Activated B cell treated with CpG ODN at 0.5 μM for 24 hours (primary cell): Measurements from ENCODE around the gene APOL6. TPM values are rescaled to one million over a fixed set of nuclear protein-coding genes. Genes with fewer than 3 reads are reported as not detected.

ENCODE experiments used
- ATAC-seq: fragments of 200-7000 bp; cut with Tn5 transposase; one replicate; pipeline ENCODE4 v1.10.0; 2021; ENCODE audit warnings: low read depth, mild to moderate bottlenecking, moderate library complexity
- CTCF ChIA-PET: fragments of 350-600 bp; sonication (Branson Sonifier 250); formaldehyde crosslinking; loops from one replicate; lab custom pipeline; 2021; ENCODE audit warnings: antibody characterized with exemption; lab: Charles Lee
- POLR2A ChIA-PET: fragments of 350-600 bp; sonication (Branson Sonifier 250); formaldehyde crosslinking; loops from one replicate; lab custom pipeline; 2021; ENCODE audit warnings: antibody characterized with exemption; lab: Charles Lee
- DNase-seq: peaks from one replicate; pipeline ENCODE4 v3.0.0; 2022
- H3K27ac Mint-ChIP-seq: one replicate; pipeline ENCODE4 v1.8.0; 2020; ENCODE audit warnings: mixed read lengths
- H3K27me3 Mint-ChIP-seq: one replicate; pipeline ENCODE4 v1.8.0; 2021; ENCODE audit warnings: mixed read lengths
- H3K36me3 Mint-ChIP-seq: one replicate; pipeline ENCODE4 v1.8.0; 2021; ENCODE audit warnings: low read depth, mixed read lengths
- H3K4me1 Mint-ChIP-seq: one replicate; pipeline ENCODE4 v1.8.0; 2021; ENCODE audit warnings: mixed read lengths
- H3K4me3 Mint-ChIP-seq: one replicate; pipeline ENCODE4 v1.8.0; 2020; ENCODE audit warnings: mild to moderate bottlenecking, mixed read lengths
- H3K9me3 Mint-ChIP-seq: one replicate; pipeline ENCODE4 v1.8.0; 2020; ENCODE audit warnings: mixed read lengths
- intact Hi-C: fragments of 100-400 bp; cut with micrococcal nuclease; formaldehyde crosslinking; loops from one replicate; pipeline ENCODE4 v1.15.1; 2024
- total RNA-seq: library from RNA; stranded (reverse); gene quantifications from 2 replicates; pipeline ENCODE4 v1.2.3, GENCODE V29; 2022
- TF ChIP-seq, protein P1 (sequence below): fragments of 200-600 bp; IDR thresholded peaks from one replicate; pipeline ENCODE4 v1.8.0; 2022; ENCODE audit warnings: antibody characterized with exemption, mild to moderate bottlenecking

Gene APOL6
- total RNA-seq, 1 donor from 2014 or later, result 7.7 TPM

- ChIA-PET POLR2A (no interaction called here), CTCF (no interaction called here)
- H3K4me1 Mint-ChIP-seq, result peaks cover 15% of the 10 kb centered on the region
- intact Hi-C loops, result no loop called here
- no peak for ATAC-seq
- H3K36me3 Mint-ChIP-seq, result no peaks in the 10 kb centered on the region
- H3K9me3 Mint-ChIP-seq, result no peaks in the 10 kb centered on the region
- H3K27me3 Mint-ChIP-seq, result peaks cover 29% of the 10 kb centered on the region
- H3K4me3 Mint-ChIP-seq, result no peak overlapping the region
- TF ChIP-seq, protein P1, sequence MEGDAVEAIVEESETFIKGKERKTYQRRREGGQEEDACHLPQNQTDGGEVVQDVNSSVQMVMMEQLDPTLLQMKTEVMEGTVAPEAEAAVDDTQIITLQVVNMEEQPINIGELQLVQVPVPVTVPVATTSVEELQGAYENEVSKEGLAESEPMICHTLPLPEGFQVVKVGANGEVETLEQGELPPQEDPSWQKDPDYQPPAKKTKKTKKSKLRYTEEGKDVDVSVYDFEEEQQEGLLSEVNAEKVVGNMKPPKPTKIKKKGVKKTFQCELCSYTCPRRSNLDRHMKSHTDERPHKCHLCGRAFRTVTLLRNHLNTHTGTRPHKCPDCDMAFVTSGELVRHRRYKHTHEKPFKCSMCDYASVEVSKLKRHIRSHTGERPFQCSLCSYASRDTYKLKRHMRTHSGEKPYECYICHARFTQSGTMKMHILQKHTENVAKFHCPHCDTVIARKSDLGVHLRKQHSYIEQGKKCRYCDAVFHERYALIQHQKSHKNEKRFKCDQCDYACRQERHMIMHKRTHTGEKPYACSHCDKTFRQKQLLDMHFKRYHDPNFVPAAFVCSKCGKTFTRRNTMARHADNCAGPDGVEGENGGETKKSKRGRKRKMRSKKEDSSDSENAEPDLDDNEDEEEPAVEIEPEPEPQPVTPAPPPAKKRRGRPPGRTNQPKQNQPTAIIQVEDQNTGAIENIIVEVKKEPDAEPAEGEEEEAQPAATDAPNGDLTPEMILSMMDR, result no peak
- no peak for DNase-seq
- H3K27ac Mint-ChIP-seq, result no peak overlapping the region
Observed at GRCh38 chr22:35608088-35608487, 40.2 kb upstream of the APOL6 start.

- peaks cover 15% of the 10 kb centered on the region for H3K4me1 Mint-ChIP-seq
- ChIA-PET CTCF (no interaction called here), POLR2A (no interaction called here)
- no peaks in the 10 kb centered on the region for H3K36me3 Mint-ChIP-seq
- DNase-seq, result no peak
- no peak overlapping the region for H3K4me3 Mint-ChIP-seq
- peaks cover 29% of the 10 kb centered on the region for H3K27me3 Mint-ChIP-seq
- no peak overlapping the region for H3K27ac Mint-ChIP-seq
- TF ChIP-seq, protein P1, result no peak
- intact Hi-C loops, result no loop called here
- ATAC-seq, result no peak
- no peaks in the 10 kb centered on the region for H3K9me3 Mint-ChIP-seq
Observed at GRCh38 chr22:35609261-35609660, 39.0 kb upstream of the APOL6 start.

DNA sequence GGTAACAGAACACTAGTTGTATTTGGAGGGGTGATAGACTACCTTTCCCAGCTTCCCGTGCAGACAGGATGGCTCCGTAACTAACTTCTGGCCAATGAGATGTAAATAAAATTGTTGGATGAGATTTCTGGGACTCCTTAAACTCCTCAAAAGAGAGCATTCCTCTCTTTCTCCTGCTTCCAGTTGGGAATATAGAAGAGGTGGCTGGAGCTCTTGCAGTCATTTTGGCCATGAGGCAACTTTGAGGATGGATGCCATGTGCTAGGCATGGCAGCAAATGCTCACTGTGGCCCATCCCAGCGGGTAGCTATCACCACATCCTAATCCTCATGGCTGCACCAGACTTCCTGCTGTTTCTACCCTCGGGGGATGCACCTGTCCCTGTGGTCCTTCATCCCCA is 38.5 kb upstream of the APOL6 start:
- intact Hi-C loops, result no loop called here
- TF ChIP-seq, protein P1, result no peak
- ChIA-PET CTCF (no interaction called here), POLR2A (no interaction called here)
- Mint-ChIP-seq H3K27me3 (peaks cover 28% of the 10 kb centered on the region), H3K9me3 (no peaks in the 10 kb centered on the region), H3K27ac (no peak overlapping the region), H3K4me3 (no peak overlapping the region), H3K4me1 (peaks cover 15% of the 10 kb centered on the region), H3K36me3 (no peaks in the 10 kb centered on the region)
- DNase-seq, result no peak
- ATAC-seq, result no peak

GRCh38 chr22:35610741-35611140 is 37.5 kb upstream of the APOL6 start:
- no peak overlapping the region for H3K4me3 Mint-ChIP-seq
- H3K36me3 Mint-ChIP-seq, result no peaks in the 10 kb centered on the region
- ChIA-PET CTCF (interaction anchor here (0.7 kb wide), 1 partner anchor 11 kb away, joined by 3 read pairs; no protein-coding TSS in a partner anchor), POLR2A (interaction anchor here (1.5 kb wide), 1 partner anchor 38 kb away, joined by 4 read pairs; the partner anchor contains the start of gene APOL6)
- TF ChIP-seq, protein P1, result no peak
- H3K4me1 Mint-ChIP-seq, result peaks cover 15% of the 10 kb centered on the region
- no peaks in the 10 kb centered on the region for H3K9me3 Mint-ChIP-seq
- intact Hi-C loops, result no loop called here
- peaks cover 23% of the 10 kb centered on the region for H3K27me3 Mint-ChIP-seq
- H3K27ac Mint-ChIP-seq, result no peak overlapping the region
- DNase-seq (no peak), ATAC-seq (no peak)

DNA sequence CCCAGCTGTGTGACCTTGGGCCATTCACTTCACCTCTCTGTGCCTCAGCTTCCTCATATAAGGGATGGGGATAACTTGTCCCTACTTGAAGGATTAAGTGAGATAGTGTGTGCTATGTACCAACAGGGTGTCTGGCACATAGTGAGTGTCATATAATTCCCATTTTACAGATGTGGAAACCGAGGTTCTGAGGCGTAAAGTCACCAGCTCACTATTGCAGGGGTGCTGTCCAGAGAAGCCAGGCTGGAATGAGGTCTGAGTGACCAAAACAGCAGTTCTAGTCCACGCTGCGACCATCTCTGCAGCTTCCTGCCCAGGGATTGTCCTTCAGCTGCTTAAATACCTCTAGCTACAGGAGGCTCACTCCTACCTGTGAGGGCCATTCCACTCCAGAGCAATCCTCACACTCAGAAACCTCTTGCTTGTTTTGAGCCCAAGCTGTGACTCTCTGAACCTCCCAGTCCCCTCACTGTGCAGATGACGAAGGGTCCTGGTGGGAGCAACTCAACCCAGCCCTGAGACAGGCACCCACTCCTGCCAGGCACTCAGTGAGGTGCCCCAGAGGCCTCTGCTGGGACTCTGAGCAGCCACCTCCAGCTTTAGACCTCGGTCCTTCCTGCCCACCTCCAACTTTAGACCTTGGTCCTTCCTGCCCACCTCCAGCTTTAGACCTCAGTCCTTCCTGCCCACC is 36.9 kb upstream of the APOL6 start:
- intact Hi-C loops, result no loop called here
- Mint-ChIP-seq H3K27ac (no peak overlapping the region), H3K9me3 (no peaks in the 10 kb centered on the region), H3K4me3 (no peak overlapping the region), H3K36me3 (no peaks in the 10 kb centered on the region), H3K27me3 (peaks cover 19% of the 10 kb centered on the region), H3K4me1 (peaks cover 15% of the 10 kb centered on the region)
- DNase-seq (no peak), ATAC-seq (no peak)
- ChIA-PET POLR2A (interaction anchor here (1.5 kb wide), 1 partner anchor 37 kb away, joined by 4 read pairs; the partner anchor contains the start of gene APOL6), CTCF (interaction anchor here (0.7 to 1.1 kb wide), 2 partner anchors 11 to 28 kb away, joined by 3 read pairs; no protein-coding TSS in a partner anchor)
- TF ChIP-seq, protein P1, result no peak
